Trophoblast cell (in vitro differentiated cells and primary cell): Measurements from ENCODE around the gene AGPAT1.

Experiments
- DNase-seq, 2 donors: peaks; one replicate each; pipeline ENCODE4 v3.0.0-alpha.2; 2016
- H2AFZ ChIP-seq: 2 replicates; pipeline ENCODE4 v1.6.1; 2013; ENCODE audit warnings: low read length, moderate library complexity, mild to moderate bottlenecking; ENCODE audit not compliant: insufficient read depth, poor library complexity
- H2AK5ac ChIP-seq: 2 replicates; pipeline ENCODE4 v1.6.1; 2013; ENCODE audit warnings: mild to moderate bottlenecking, low read length
- H2BK120ac ChIP-seq: 2 replicates; pipeline ENCODE4 v1.6.1; 2013; ENCODE audit warnings: low read length, mild to moderate bottlenecking, moderate library complexity; ENCODE audit not compliant: insufficient read depth, poor library complexity
- H2BK12ac ChIP-seq: 2 replicates; pipeline ENCODE4 v1.6.1; 2013; ENCODE audit warnings: mild to moderate bottlenecking, low read length, moderate library complexity
- H2BK5ac ChIP-seq: 2 replicates; pipeline ENCODE4 v1.6.1; 2013; ENCODE audit warnings: low read length, low read depth, moderate library complexity, mild to moderate bottlenecking; ENCODE audit not compliant: poor library complexity
- H3K14ac ChIP-seq: 2 replicates; pipeline ENCODE4 v1.6.1; 2013; ENCODE audit warnings: mild to moderate bottlenecking, low read length
- H3K18ac ChIP-seq: 2 replicates; pipeline ENCODE4 v1.6.1; 2013; ENCODE audit warnings: mild to moderate bottlenecking, low read length
- H3K23ac ChIP-seq: 2 replicates; pipeline ENCODE4 v1.6.1; 2013; ENCODE audit warnings: low read length
- H3K27ac ChIP-seq: 2 replicates; pipeline ENCODE4 v1.5.1; 2013; ENCODE audit warnings: low read depth, mild to moderate bottlenecking, inconsistent platforms, low read length, moderate library complexity
- H3K27me3 ChIP-seq: 2 replicates; pipeline ENCODE4 v1.6.1; 2013; ENCODE audit warnings: inconsistent platforms, mild to moderate bottlenecking, low read length, moderate library complexity; ENCODE audit not compliant: insufficient read depth
- H3K36me3 ChIP-seq, 2 experiments: 1 replicate in 1 of 2; 2 replicates in 1 of 2; pipeline ENCODE4 v1.6.1; 2013; ENCODE audit warnings: low read length in 2 of 2, mild to moderate bottlenecking in 2 of 2, moderate library complexity in 1 of 2; ENCODE audit not compliant: insufficient read depth in 2 of 2, control insufficient read depth in 1 of 2
- H3K4ac ChIP-seq: 2 replicates; pipeline ENCODE4 v1.6.1; 2013; ENCODE audit warnings: low read depth, mild to moderate bottlenecking, low read length, moderate library complexity
- H3K4me1 ChIP-seq, 2 experiments: 1 replicate in 1 of 2; 2 replicates in 1 of 2; pipeline ENCODE4 v1.6.1; 2013; ENCODE audit warnings: low read length in 2 of 2, mild to moderate bottlenecking in 2 of 2, moderate library complexity in 1 of 2; ENCODE audit not compliant: insufficient read depth in 2 of 2, control insufficient read depth in 1 of 2
- H3K4me2 ChIP-seq: 2 replicates; pipeline ENCODE4 v1.6.1; 2013; ENCODE audit warnings: inconsistent platforms, mild to moderate bottlenecking, low read length, moderate library complexity
- H3K4me3 ChIP-seq: 2 replicates; pipeline ENCODE4 v1.5.1; 2013; ENCODE audit warnings: mild to moderate bottlenecking, low read depth, low read length, inconsistent platforms
- H3K79me1 ChIP-seq: one replicate; pipeline ENCODE4 v1.6.1; 2013; ENCODE audit warnings: low read length
- H3K79me2 ChIP-seq: 2 replicates; pipeline ENCODE4 v1.6.1; 2013; ENCODE audit warnings: low read length, mild to moderate bottlenecking; ENCODE audit not compliant: control insufficient read depth, insufficient read depth, poor library complexity
- H3K9ac ChIP-seq: 2 replicates; pipeline ENCODE4 v1.6.1; 2013; ENCODE audit warnings: mild to moderate bottlenecking, low read length
- H3K9me3 ChIP-seq: 2 replicates; pipeline ENCODE4 v1.6.1; 2013; ENCODE audit warnings: low read depth, mild to moderate bottlenecking, control low read depth, inconsistent platforms, low read length; ENCODE audit not compliant: insufficient read depth
- H4K12ac ChIP-seq: 2 replicates; pipeline ENCODE4 v1.6.1; 2013; ENCODE audit warnings: low read depth, mild to moderate bottlenecking, low read length, moderate library complexity
- H4K8ac ChIP-seq: 2 replicates; pipeline ENCODE4 v1.6.1; 2013; ENCODE audit warnings: low read depth, mild to moderate bottlenecking, low read length, moderate library complexity
- H4K91ac ChIP-seq: one replicate; pipeline ENCODE4 v1.6.1; 2013; ENCODE audit warnings: low read depth, mild to moderate bottlenecking, low read length, moderate library complexity
- WGBS: extraction: QIAGEN DNeasy Blood & Tissue Kit; methylation state at CpG from one replicate; pipeline ENCODE4 v1.1.7; 2013; ENCODE audit warnings: missing lambda C conversion rate; ENCODE audit not compliant: insufficient read length, insufficient coverage; ENCODE audit errors: extremely low coverage; 5-methylcytosine and 5-hydroxymethylcytosine counted together

AGPAT1 gene

DNA sequence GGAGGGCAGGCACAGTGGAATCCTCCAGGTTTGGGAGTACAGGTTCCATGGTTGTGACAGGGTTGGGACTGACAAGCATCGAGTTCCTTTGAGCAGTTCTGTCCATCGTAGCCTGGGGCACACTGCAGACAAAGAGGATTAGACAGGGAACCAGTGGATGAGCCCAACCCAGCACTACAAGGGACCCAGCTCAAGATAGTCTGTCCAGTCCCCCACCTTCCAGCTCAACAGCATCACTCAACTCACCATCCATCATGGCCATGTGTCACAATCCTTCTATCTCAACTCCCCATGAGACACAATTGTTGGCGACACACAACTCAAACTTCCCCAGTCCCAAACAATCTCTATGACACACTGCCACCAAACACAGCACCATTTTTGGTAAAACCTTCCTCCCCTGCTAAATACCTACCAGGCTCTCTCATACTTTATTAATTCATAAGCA lies 28.4 kb upstream of the AGPAT1 start:
- no peaks in the 10 kb centered on the region for H3K9me3 ChIP-seq
- H3K27ac ChIP-seq: no peak overlapping the region
- no CpG with 5 or more reads among the region's 3 CpGs for WGBS
- H2AFZ ChIP-seq: no peak overlapping the region
- H3K79me2 ChIP-seq: no peaks in the 10 kb centered on the region
- no peaks in the 10 kb centered on the region for H3K27me3 ChIP-seq
- no peak overlapping the region for H2BK5ac ChIP-seq
- no peak overlapping the region for H3K14ac ChIP-seq
- no peak overlapping the region for H3K4me3 ChIP-seq
- H2BK12ac ChIP-seq: no peak overlapping the region
- H2BK120ac ChIP-seq: no peak overlapping the region
- no peak overlapping the region for H3K23ac ChIP-seq
- H3K4me2 ChIP-seq: no peak overlapping the region
- H3K9ac ChIP-seq: no peak overlapping the region
- no peaks in the 10 kb centered on the region for H3K36me3 ChIP-seq
- H4K91ac ChIP-seq: no peak overlapping the region
- no peak overlapping the region for H2AK5ac ChIP-seq
- DNase-seq: no peak
- no peak overlapping the region for H4K12ac ChIP-seq
- H3K4ac ChIP-seq: no peak overlapping the region
- H3K4me1 ChIP-seq: no peaks in the 10 kb centered on the region
- H4K8ac ChIP-seq: no peak overlapping the region
- H3K79me1 ChIP-seq: no peaks in the 10 kb centered on the region
- H3K18ac ChIP-seq: no peak overlapping the region

DNA sequence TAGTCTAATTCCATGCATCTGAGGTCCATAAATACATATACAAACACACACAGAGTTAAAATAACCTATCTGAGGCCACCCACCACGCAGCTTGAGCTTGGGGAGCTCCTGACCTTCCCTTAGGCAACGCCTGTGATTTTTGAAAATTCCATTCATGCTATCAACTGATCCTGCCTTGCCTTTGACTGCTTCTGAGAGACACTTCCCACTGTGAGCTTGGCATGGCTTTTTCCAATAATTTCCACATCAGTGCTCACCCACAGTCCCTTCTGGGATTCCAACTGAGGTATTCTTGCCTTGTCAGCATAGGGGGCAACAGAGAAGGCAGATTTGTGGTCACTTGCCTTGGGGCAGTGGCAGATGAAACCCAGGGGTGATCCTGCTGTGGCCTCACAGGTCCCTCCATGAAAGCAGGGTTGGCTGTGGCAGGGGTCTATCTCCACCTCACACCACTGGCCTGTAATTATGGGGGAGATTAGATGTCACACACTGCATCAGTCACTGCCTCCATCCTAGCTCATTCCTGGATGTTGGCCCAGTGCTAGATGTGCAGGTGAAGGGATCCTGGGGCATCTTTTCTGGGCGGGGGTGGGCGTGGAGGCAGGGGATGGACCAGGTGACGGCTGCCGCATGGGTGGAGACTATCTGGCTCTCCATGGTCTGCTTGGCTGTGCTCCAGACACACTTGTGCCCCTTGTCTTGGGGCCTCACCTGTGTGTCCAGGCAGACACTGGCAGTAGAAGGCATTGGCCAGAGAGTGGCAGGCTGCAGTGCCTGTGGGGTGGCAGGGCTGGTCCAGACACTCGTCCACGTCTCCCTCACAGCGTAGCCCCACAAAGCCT lies 27.8 kb upstream of the AGPAT1 start:
- Histone ChIP-seq H3K9ac (no peak overlapping the region), H2BK5ac (no peak overlapping the region), H2BK12ac (no peak overlapping the region), H3K79me2 (no peaks in the 10 kb centered on the region), H3K18ac (no peak overlapping the region), H3K36me3 (no peaks in the 10 kb centered on the region), H3K23ac (no peak overlapping the region), H3K4me1 (no peaks in the 10 kb centered on the region), H2AFZ (no peak overlapping the region), H3K4ac (no peak overlapping the region), H3K9me3 (no peaks in the 10 kb centered on the region), H3K79me1 (no peaks in the 10 kb centered on the region), H4K91ac (no peak overlapping the region), H3K4me3 (no peak overlapping the region), H2AK5ac (no peak overlapping the region), H4K8ac (no peak overlapping the region), H3K14ac (no peak overlapping the region), H4K12ac (no peak overlapping the region), H3K27me3 (no peaks in the 10 kb centered on the region), H3K4me2 (no peak overlapping the region), H3K27ac (no peak overlapping the region), H2BK120ac (no peak overlapping the region)
- DNase-seq: no peak
- no CpG with 5 or more reads among the region's 9 CpGs for whole genome bisulfite sequencing

DNA sequence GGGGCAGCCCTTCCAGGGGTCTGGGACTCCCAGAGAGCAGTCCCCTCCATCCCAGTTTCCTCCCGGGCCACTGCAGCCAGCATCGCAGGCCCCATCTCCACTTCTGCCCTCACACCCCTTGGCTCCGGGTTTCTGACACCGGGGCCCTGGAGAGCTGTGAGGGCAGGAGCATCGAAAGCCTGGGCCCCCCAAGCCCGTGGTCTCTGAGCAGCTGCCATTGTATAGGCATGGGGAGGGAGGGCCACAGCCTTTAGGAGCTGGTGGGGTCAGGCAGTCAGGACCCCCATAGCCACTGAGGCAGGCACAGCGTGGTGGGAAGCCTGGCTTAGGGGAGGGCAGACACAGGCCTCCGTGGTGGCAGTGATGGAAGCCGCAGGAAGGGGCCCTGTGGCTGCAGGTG lies 26.3 kb upstream of the AGPAT1 start:
- no peak overlapping the region for H3K4me3 ChIP-seq
- H2BK12ac ChIP-seq: no peak overlapping the region
- no peaks in the 10 kb centered on the region for H3K4me1 ChIP-seq
- H3K4me2 ChIP-seq: no peak overlapping the region
- no peak overlapping the region for H3K18ac ChIP-seq
- H3K14ac ChIP-seq: no peak overlapping the region
- H3K9me3 ChIP-seq: no peaks in the 10 kb centered on the region
- no peaks in the 10 kb centered on the region for H3K79me1 ChIP-seq
- no peaks in the 10 kb centered on the region for H3K27me3 ChIP-seq
- no peak overlapping the region for H2BK120ac ChIP-seq
- no peaks in the 10 kb centered on the region for H3K79me2 ChIP-seq
- no peak overlapping the region for H3K27ac ChIP-seq
- H4K12ac ChIP-seq: no peak overlapping the region
- H3K36me3 ChIP-seq: no peaks in the 10 kb centered on the region
- no peak overlapping the region for H2BK5ac ChIP-seq
- H3K4ac ChIP-seq: no peak overlapping the region
- H2AK5ac ChIP-seq: no peak overlapping the region
- H2AFZ ChIP-seq: no peak overlapping the region
- no peak overlapping the region for H4K91ac ChIP-seq
- no CpG with 5 or more reads among the region's 9 CpGs for whole genome bisulfite sequencing
- H4K8ac ChIP-seq: no peak overlapping the region
- no peak for DNase-seq
- no peak overlapping the region for H3K9ac ChIP-seq
- H3K23ac ChIP-seq: no peak overlapping the region

DNA sequence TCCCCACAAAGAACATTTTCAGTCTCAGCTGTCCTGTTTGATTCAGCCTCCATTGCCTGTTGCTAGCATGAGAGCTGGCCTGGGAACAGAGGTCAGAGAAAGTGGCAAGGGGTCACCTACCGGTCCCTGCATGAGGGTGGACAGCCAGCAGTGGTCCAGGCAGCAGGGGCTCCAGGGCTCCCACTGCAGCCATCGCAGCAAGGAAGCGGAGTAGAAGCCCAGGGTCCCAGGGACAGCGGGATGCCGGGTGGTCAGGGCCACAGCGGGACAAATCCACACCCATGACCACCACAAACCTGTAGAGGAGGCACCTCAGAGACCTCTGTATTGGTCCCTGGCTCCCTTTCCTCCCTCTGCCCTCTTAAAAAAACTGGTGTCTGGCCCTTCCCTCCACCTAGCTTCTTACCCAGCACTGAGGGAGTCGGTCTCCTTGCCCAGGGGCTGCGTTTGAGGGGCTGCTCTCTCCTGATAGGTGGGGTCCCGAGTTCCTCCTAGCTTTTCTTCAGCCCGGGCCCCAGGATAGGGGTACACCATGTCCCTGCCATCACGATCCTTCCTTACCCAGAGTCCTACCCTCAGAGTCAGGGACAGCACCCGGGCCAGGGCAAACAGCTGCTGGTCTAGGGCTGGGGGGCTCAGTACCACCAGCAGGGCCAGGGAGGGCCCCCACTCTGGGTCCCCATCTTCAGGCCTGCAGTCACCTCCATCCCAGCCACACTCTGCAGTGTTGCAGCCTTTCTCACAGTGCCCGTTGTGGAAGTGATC lies 25.0 kb upstream of the AGPAT1 start:
- H3K4ac ChIP-seq: no peak overlapping the region
- H3K36me3 ChIP-seq: no peaks in the 10 kb centered on the region
- H3K79me2 ChIP-seq: peaks cover 4% of the 10 kb centered on the region
- no peak overlapping the region for H3K9ac ChIP-seq
- H2BK12ac ChIP-seq: no peak overlapping the region
- no peak overlapping the region for H2BK120ac ChIP-seq
- peaks cover 9% of the 10 kb centered on the region for H3K79me1 ChIP-seq
- H3K18ac ChIP-seq: no peak overlapping the region
- H4K91ac ChIP-seq: no peak overlapping the region
- H3K4me1 ChIP-seq: peaks cover 5 to 6% of the 10 kb centered on the region in 2 experiments
- H4K12ac ChIP-seq: no peak overlapping the region
- no peak overlapping the region for H3K14ac ChIP-seq
- no peak overlapping the region for H4K8ac ChIP-seq
- H2BK5ac ChIP-seq: no peak overlapping the region
- no peaks in the 10 kb centered on the region for H3K9me3 ChIP-seq
- no peak overlapping the region for H3K27ac ChIP-seq
- no peak overlapping the region for H3K23ac ChIP-seq
- no CpG with 5 or more reads among the region's 13 CpGs for WGBS
- no peak overlapping the region for H3K4me3 ChIP-seq
- DNase-seq: no peak
- H3K4me2 ChIP-seq: no peak overlapping the region
- H2AFZ ChIP-seq: no peak overlapping the region
- H3K27me3 ChIP-seq: no peaks in the 10 kb centered on the region
- H2AK5ac ChIP-seq: no peak overlapping the region
